Hepatocyte (in vitro differentiated cells): ENCODE measurements around the gene FHOD3.

ENCODE experiments used
- CTCF ChIP-seq: fragments of 200-600 bp; sonication (generic); IDR thresholded peaks from 2 replicates; pipeline ENCODE4 v1.5.1; 2016; ENCODE audit warnings: antibody characterized with exemption, mild to moderate bottlenecking; ENCODE audit not compliant: poor library complexity
- EZH2 ChIP-seq: fragments of 200-600 bp; sonication (generic); IDR thresholded peaks from 2 replicates; pipeline ENCODE4 v1.6.1; 2016; ENCODE audit warnings: antibody characterized with exemption, mild to moderate bottlenecking, borderline replicate concordance
- EZH2phosphoT487 ChIP-seq: fragments of 200-600 bp; sonication (generic); IDR thresholded peaks from one replicate; pipeline ENCODE4 v1.6.1; 2018; ENCODE audit warnings: antibody characterized with exemption, mild to moderate bottlenecking, low read depth, moderate library complexity; ENCODE audit not compliant: unreplicated experiment, severe bottlenecking

DNA sequence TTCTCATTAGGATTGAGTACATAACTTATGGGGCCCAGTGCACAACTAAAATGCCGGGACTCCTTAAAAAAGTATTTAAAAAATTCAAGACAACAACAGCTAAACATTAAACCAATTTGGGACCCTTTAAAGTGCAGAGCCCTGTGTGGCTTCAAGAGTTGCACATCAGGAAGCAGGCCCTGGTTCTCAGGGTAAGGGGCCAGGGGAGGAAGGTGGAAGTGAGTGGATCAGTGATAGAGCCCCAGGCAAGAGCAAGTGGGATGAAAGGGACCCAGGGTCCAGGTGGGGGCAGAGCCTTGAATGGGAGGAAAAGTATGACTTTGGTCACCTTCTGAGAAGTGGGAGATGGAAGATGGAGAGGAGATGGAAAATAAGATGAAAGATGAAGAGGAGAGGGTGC lies 2.3 kb upstream of the FHOD3 start:
- TF ChIP-seq CTCF (no peak), EZH2phosphoT487 (no peak), EZH2 (no peak)
